SU-DHL-6 (cell line): ENCODE data around the gene CBR4.
"Not testable (repeated sequence)": the region's sequence is repeated elsewhere in the genome, so short reads cannot be mapped to it uniquely, and the experiment has no call there.

Experiments
- H2AFZ ChIP-seq: fragments of 200-600 bp; sonication (generic); 2 replicates; pipeline ENCODE4 v1.6.1; 2014; ENCODE audit warnings: low read depth, mild to moderate bottlenecking, moderate library complexity, mixed read lengths, antibody characterized with exemption, low read length; ENCODE audit not compliant: severe bottlenecking
- H3F3A ChIP-seq: fragments of 200-600 bp; shearing (Covaris generic); 2 replicates; pipeline ENCODE4 v1.6.0; 2016; ENCODE audit warnings: antibody characterized with exemption, mild to moderate bottlenecking; ENCODE audit not compliant: insufficient read depth
- H3K27ac ChIP-seq: fragments of 200-600 bp; sonication (generic); 2 replicates; pipeline ENCODE4 v1.5.1; 2016; ENCODE audit warnings: low read depth, mild to moderate bottlenecking, low read length, moderate library complexity, mixed read lengths
- H3K27me3 ChIP-seq: fragments of 200-600 bp; sonication (generic), shearing (Covaris generic); 2 replicates; pipeline ENCODE4 v1.6.0; 2014; ENCODE audit warnings: mild to moderate bottlenecking, low read length
- H3K36me3 ChIP-seq: fragments of 200-600 bp; sonication (generic); 2 replicates; pipeline ENCODE4 v1.6.1; 2014; ENCODE audit warnings: mild to moderate bottlenecking, low read length, mixed read lengths
- H3K4me2 ChIP-seq: fragments of 300-600, 200-600 bp; shearing (Covaris generic), sonication (generic); 2 replicates; pipeline ENCODE4 v1.6.0; 2014; ENCODE audit warnings: low read length, low read depth, mild to moderate bottlenecking; ENCODE audit not compliant: poor library complexity, severe bottlenecking
- H3K4me3 ChIP-seq: fragments of 200-600 bp; sonication (generic); 2 replicates; pipeline ENCODE4 v1.5.1; 2014; ENCODE audit warnings: antibody characterized with exemption, low read length, mild to moderate bottlenecking, mixed read lengths; ENCODE audit not compliant: insufficient read depth, poor library complexity, severe bottlenecking
- H3K79me2 ChIP-seq: fragments of 200-600 bp; sonication (generic); 2 replicates; pipeline ENCODE4 v1.6.1; 2014; ENCODE audit warnings: mild to moderate bottlenecking, low read length, moderate library complexity; ENCODE audit not compliant: insufficient read depth
- H3K9ac ChIP-seq: fragments of 200-600 bp; sonication (generic); 2 replicates; pipeline ENCODE4 v1.7.0; 2014; ENCODE audit warnings: mild to moderate bottlenecking, low read length
- H3K9me2 ChIP-seq: fragments of 200-600 bp; sonication (generic); replicated peaks from 2 replicates; pipeline ENCODE4 v1.6.1; 2014; ENCODE audit warnings: low read length; ENCODE audit not compliant: insufficient read depth
- H3K9me3 ChIP-seq: fragments of 200-600 bp; sonication (generic); 2 replicates; pipeline ENCODE4 v1.6.1; 2014; ENCODE audit warnings: low read length, mixed read lengths; ENCODE audit not compliant: insufficient read depth
- H4K20me1 ChIP-seq: fragments of 200-600 bp; sonication (generic); 2 replicates; pipeline ENCODE4 v1.6.1; 2014; ENCODE audit warnings: low read depth, mild to moderate bottlenecking, antibody characterized with exemption, low read length, moderate library complexity, mixed read lengths
- CTCF ChIP-seq: fragments of 200-600 bp; sonication (generic); IDR thresholded peaks from one replicate; pipeline ENCODE4 v1.5.1; 2017; ENCODE audit warnings: antibody characterized with exemption, mild to moderate bottlenecking, low read length, moderate library complexity; ENCODE audit not compliant: insufficient read depth, poor library complexity, severe bottlenecking
- EZH2phosphoT487 ChIP-seq: fragments of 200-600 bp; sonication (generic), shearing (Covaris generic); conservative IDR thresholded peaks from 2 replicates; pipeline ENCODE4 v1.6.1; 2018; ENCODE audit warnings: mild to moderate bottlenecking, antibody characterized with exemption, low read length, moderate library complexity, mixed read lengths

The CBR4 gene

GRCh38 chr4:168995537-168996295 is 14.3 kb downstream of the CBR4 start:
- Histone ChIP-seq H3K27me3 (no peaks in the 10 kb centered on the region), H3K4me2 (no peak overlapping the region), H4K20me1 (no peaks in the 10 kb centered on the region), H3K4me3 (no peak overlapping the region), H2AFZ (no peak overlapping the region), H3K9ac (no peak overlapping the region), H3K36me3 (peaks cover 28% of the 10 kb centered on the region), H3K9me3 (no peaks in the 10 kb centered on the region), H3K9me2 (no peaks in the 10 kb centered on the region), H3K27ac (no peak overlapping the region), H3F3A (no peaks in the 10 kb centered on the region), H3K79me2 (no peaks in the 10 kb centered on the region)
- TF ChIP-seq CTCF, result no peak
- no peak for TF ChIP-seq EZH2phosphoT487

GRCh38 chr4:168994958-168995357 is 15.1 kb downstream of the CBR4 start:
- no peak overlapping the region for H3K4me2 ChIP-seq
- H3K27me3 ChIP-seq, result no peaks in the 10 kb centered on the region
- H3K27ac ChIP-seq, result no peak overlapping the region
- no peaks in the 10 kb centered on the region for H3K9me2 ChIP-seq
- no peaks in the 10 kb centered on the region for H4K20me1 ChIP-seq
- H3F3A ChIP-seq, result no peaks in the 10 kb centered on the region
- H3K9ac ChIP-seq, result no peak overlapping the region
- H2AFZ ChIP-seq, result no peak overlapping the region
- H3K4me3 ChIP-seq, result no peak overlapping the region
- no peaks in the 10 kb centered on the region for H3K79me2 ChIP-seq
- peaks cover 21% of the 10 kb centered on the region for H3K36me3 ChIP-seq
- TF ChIP-seq CTCF (no peak), EZH2phosphoT487 (no peak)
- H3K9me3 ChIP-seq, result no peaks in the 10 kb centered on the region

- no peaks in the 10 kb centered on the region for H4K20me1 ChIP-seq
- no peaks in the 10 kb centered on the region for H3K9me2 ChIP-seq
- no peaks in the 10 kb centered on the region for H3K27me3 ChIP-seq
- no peak overlapping the region for H3K4me2 ChIP-seq
- no peak overlapping the region for H2AFZ ChIP-seq
- no peaks in the 10 kb centered on the region for H3F3A ChIP-seq
- no peak for TF ChIP-seq CTCF
- TF ChIP-seq EZH2phosphoT487, result no peak
- H3K9ac ChIP-seq, result no peak overlapping the region
- no peaks in the 10 kb centered on the region for H3K79me2 ChIP-seq
- H3K36me3 ChIP-seq, result peaks cover 21% of the 10 kb centered on the region; the same call in 1 of the 2 replicates
- no peak overlapping the region for H3K27ac ChIP-seq
- H3K9me3 ChIP-seq, result no peaks in the 10 kb centered on the region
- H3K4me3 ChIP-seq, result no peak overlapping the region
Observed at GRCh38 chr4:168993714-168994510, 16.1 kb downstream of the CBR4 start.

GRCh38 chr4:168992952-168993482 is 17.0 kb downstream of the CBR4 start:
- not testable (repeated sequence) for H3K27ac ChIP-seq, H3K9ac ChIP-seq, H3K79me2 ChIP-seq, H3K9me3 ChIP-seq, H3K4me3 ChIP-seq, H3F3A ChIP-seq, H4K20me1 ChIP-seq, H3K9me2 ChIP-seq, H3K27me3 ChIP-seq, H2AFZ ChIP-seq, H3K4me2 ChIP-seq
- peaks cover 13% of the 10 kb centered on the region; the same call in 1 of the 2 replicates for H3K36me3 ChIP-seq
